ENCODE data around the gene ADAM19.

The ADAM19 gene

GRCh38 chr5:157506066-157506590 lies 69.4 kb downstream of the ADAM19 start:
- H3K9ac ChIP-seq (ENCODE audit: low read depth, low read length): no peak overlapping the region
- H3K27me3 ChIP-seq (ENCODE audit: insufficient read depth, low read length, poor library complexity): no peaks in the 10 kb centered on the region
- ATAC-seq (ENCODE audit: insufficient read depth, low read depth) (no peak), DNase-seq (no peak)
- no peaks in the 10 kb centered on the region for H4K20me1 ChIP-seq (ENCODE audit: insufficient read depth, low read length)
- no peaks in the 10 kb centered on the region for H3K79me2 ChIP-seq (ENCODE audit: insufficient read depth, low read length)
- no peak overlapping the region for H3K27ac ChIP-seq (ENCODE audit: low read length)
- no peak for TF ChIP-seq EZH2 (IDR thresholded peaks at IDR 0.05; ENCODE audit: borderline replicate concordance, low read depth, low read length, severe bottlenecking)
- no peak for TF ChIP-seq CTCF (IDR thresholded peaks at IDR 0.05; ENCODE audit: borderline replicate concordance, extremely low read depth, low read length, poor library complexity, severe bottlenecking)
- H3K36me3 ChIP-seq (ENCODE audit: insufficient read depth, low read length): peaks cover 3% of the 10 kb centered on the region
- H2AFZ ChIP-seq (ENCODE audit: low read depth, low read length): no peak overlapping the region
- H3K4me3 ChIP-seq (ENCODE audit: low read depth in 1 of 2, low read length in 2 of 2): no peak overlapping the region
- no peak overlapping the region for H3K4me2 ChIP-seq (ENCODE audit: insufficient read depth, low read length)
- no peaks in the 10 kb centered on the region; the same call in 1 of the 2 replicates for H3K4me1 ChIP-seq (ENCODE audit: insufficient read depth, low read length)
- H3K9me3 ChIP-seq (ENCODE audit: insufficient read depth, low read length, severe bottlenecking): no peaks in the 10 kb centered on the region

GRCh38 chr5:157505496-157505895 lies 70.1 kb downstream of the ADAM19 start:
- H3K36me3 ChIP-seq (ENCODE audit: insufficient read depth, low read length): peaks cover 3% of the 10 kb centered on the region
- DNase-seq: no peak
- no peak for ATAC-seq (ENCODE audit: insufficient read depth, low read depth)
- no peak overlapping the region for H3K27ac ChIP-seq (ENCODE audit: low read length)
- H3K79me2 ChIP-seq (ENCODE audit: insufficient read depth, low read length): no peaks in the 10 kb centered on the region
- H4K20me1 ChIP-seq (ENCODE audit: insufficient read depth, low read length): no peaks in the 10 kb centered on the region
- no peak overlapping the region for H2AFZ ChIP-seq (ENCODE audit: low read depth, low read length)
- no peak overlapping the region for H3K4me3 ChIP-seq (ENCODE audit: low read depth in 1 of 2, low read length in 2 of 2)
- no peaks in the 10 kb centered on the region for H3K9me3 ChIP-seq (ENCODE audit: insufficient read depth, low read length, severe bottlenecking)
- no peak overlapping the region for H3K9ac ChIP-seq (ENCODE audit: low read depth, low read length)
- TF ChIP-seq CTCF (IDR thresholded peaks at IDR 0.05; ENCODE audit: borderline replicate concordance, extremely low read depth, low read length, poor library complexity, severe bottlenecking) (no peak), EZH2 (IDR thresholded peaks at IDR 0.05; ENCODE audit: borderline replicate concordance, low read depth, low read length, severe bottlenecking) (no peak)
- no peaks in the 10 kb centered on the region; the same call in 1 of the 2 replicates for H3K4me1 ChIP-seq (ENCODE audit: insufficient read depth, low read length)
- H3K4me2 ChIP-seq (ENCODE audit: insufficient read depth, low read length): no peak overlapping the region
- no peaks in the 10 kb centered on the region for H3K27me3 ChIP-seq (ENCODE audit: insufficient read depth, low read length, poor library complexity)

GRCh38 chr5:157504053-157504452 lies 71.5 kb downstream of the ADAM19 start:
- H3K36me3 ChIP-seq (ENCODE audit: insufficient read depth, low read length): peaks cover 3% of the 10 kb centered on the region
- ATAC-seq (ENCODE audit: insufficient read depth, low read depth) (no peak), DNase-seq (no peak)
- H2AFZ ChIP-seq (ENCODE audit: low read depth, low read length): no peak overlapping the region
- H3K27ac ChIP-seq (ENCODE audit: low read length): no peak overlapping the region
- H4K20me1 ChIP-seq (ENCODE audit: insufficient read depth, low read length): no peaks in the 10 kb centered on the region
- no peak overlapping the region for H3K9ac ChIP-seq (ENCODE audit: low read depth, low read length)
- no peaks in the 10 kb centered on the region for H3K79me2 ChIP-seq (ENCODE audit: insufficient read depth, low read length)
- no peaks in the 10 kb centered on the region for H3K27me3 ChIP-seq (ENCODE audit: insufficient read depth, low read length, poor library complexity)
- no peaks in the 10 kb centered on the region; the same call in 1 of the 2 replicates for H3K4me1 ChIP-seq (ENCODE audit: insufficient read depth, low read length)
- no peak overlapping the region for H3K4me3 ChIP-seq (ENCODE audit: low read depth in 1 of 2, low read length in 2 of 2)
- TF ChIP-seq EZH2 (IDR thresholded peaks at IDR 0.05; ENCODE audit: borderline replicate concordance, low read depth, low read length, severe bottlenecking): no peak
- TF ChIP-seq CTCF (IDR thresholded peaks at IDR 0.05; ENCODE audit: borderline replicate concordance, extremely low read depth, low read length, poor library complexity, severe bottlenecking): no peak
- no peaks in the 10 kb centered on the region for H3K9me3 ChIP-seq (ENCODE audit: insufficient read depth, low read length, severe bottlenecking)
- H3K4me2 ChIP-seq (ENCODE audit: insufficient read depth, low read length): no peak overlapping the region

All from DND-41 (cell line).